HepG2 (cell line): ENCODE measurements around the gene TMEM141. TPM values are rescaled to one million over a fixed set of nuclear protein-coding genes. Genes with fewer than 3 reads are reported as not detected.
A peak's percentile ranks its signal among the peaks of the same experiment; 100 is the strongest.

Source experiments
- FOXC1 ChIP-seq: sonication (generic); formaldehyde crosslinking; IDR thresholded peaks from 2 replicates; pipeline ENCODE4 v1.8.0; 2022; ENCODE audit warnings: mild to moderate bottlenecking, missing genetic modification reagents, borderline replicate concordance
- GFI1 ChIP-seq: sonication (generic); formaldehyde crosslinking; IDR thresholded peaks from 2 replicates; pipeline ENCODE4 v1.5.0; 2020; ENCODE audit warnings: missing genetic modification reagents, mild to moderate bottlenecking, borderline replicate concordance
- HNF4A ChIP-seq: sonication (generic); formaldehyde crosslinking; IDR thresholded peaks from 2 replicates; pipeline ENCODE4 v1.4.0; 2020; ENCODE audit warnings: missing genetic modification reagents
- HNRNPUL1 ChIP-seq: fragments of 200-400 bp; formaldehyde crosslinking; IDR thresholded peaks from 2 replicates; pipeline ENCODE4 v1.6.1; 2017; ENCODE audit warnings: low read depth, mild to moderate bottlenecking, low read length, moderate library complexity
- MAFF ChIP-seq: IDR thresholded peaks from 2 replicates; pipeline ENCODE4 v1.6.1; 2011; ENCODE audit warnings: low read depth, low read length, improper control_type of control experiment
- NFE2L2 ChIP-seq: fragments of 150-350 bp; IDR thresholded peaks from 2 replicates; pipeline ENCODE4 v1.6.1; 2014; ENCODE audit warnings: low read length
- NFIB ChIP-seq: sonication (generic); formaldehyde crosslinking; IDR thresholded peaks from 2 replicates; pipeline ENCODE4 v1.9.0; 2021; ENCODE audit warnings: missing genetic modification reagents, mild to moderate bottlenecking, borderline replicate concordance
- NRL ChIP-seq: sonication (generic); formaldehyde crosslinking; IDR thresholded peaks from 2 replicates; pipeline ENCODE4 v1.5.0; 2020; ENCODE audit warnings: missing genetic modification reagents, mild to moderate bottlenecking, moderate library complexity, borderline replicate concordance
- RBAK ChIP-seq: sonication (generic); formaldehyde crosslinking; IDR thresholded peaks from 2 replicates; pipeline ENCODE4 v1.5.1; 2020; ENCODE audit warnings: mild to moderate bottlenecking, missing genetic modification reagents
- ZC3H13 ChIP-seq: sonication (generic); formaldehyde crosslinking; IDR thresholded peaks from 2 replicates; pipeline ENCODE4 v1.8.1; 2023; ENCODE audit warnings: mild to moderate bottlenecking, missing genetic modification reagents, moderate library complexity
- ZNF329 ChIP-seq: sonication (generic); formaldehyde crosslinking; IDR thresholded peaks from 2 replicates; pipeline ENCODE4 v1.9.0; 2021; ENCODE audit warnings: low read depth, mild to moderate bottlenecking, missing genetic modification reagents
- ZNF337 ChIP-seq: sonication (generic); formaldehyde crosslinking; IDR thresholded peaks from 2 replicates; pipeline ENCODE4 v1.5.1; 2020; ENCODE audit warnings: missing genetic modification reagents, low read depth, mild to moderate bottlenecking, borderline replicate concordance
- ZNF382 ChIP-seq: sonication (generic); formaldehyde crosslinking; IDR thresholded peaks from 2 replicates; pipeline ENCODE4 v1.5.0; 2020; ENCODE audit warnings: missing genetic modification reagents, mild to moderate bottlenecking, borderline replicate concordance
- ZNF572 ChIP-seq: sonication (generic); formaldehyde crosslinking; IDR thresholded peaks from 2 replicates; pipeline ENCODE4 v1.5.1; 2020; ENCODE audit warnings: mild to moderate bottlenecking, missing genetic modification reagents
- ZNF652 ChIP-seq: IDR thresholded peaks from 2 replicates; pipeline ENCODE4 v1.6.1; 2016; ENCODE audit warnings: low read depth, borderline replicate concordance
- ZNF773 ChIP-seq: sonication (generic); formaldehyde crosslinking; IDR thresholded peaks from 2 replicates; pipeline ENCODE4 v1.4.0; 2020; ENCODE audit warnings: missing genetic modification reagents, borderline replicate concordance
- polyA plus RNA-seq, 8 experiments: library from polyadenylated mRNA; depleted of rRNA in 3 of 8; stranded (reverse) in 7 of 8; unstranded in 1 of 8; fragments of >200 nt; fragmentation: Illumina TruSeq in 4 of 8; extraction: Trizol in 4 of 8; gene quantifications; 2 replicates each; pipeline versions ENCODE4 v1.2.1 to v1.2.3, GENCODE V29; 2011 to 2016; ENCODE audit warnings: low read depth in 4 of 8, missing spikeins in 1 of 8, mixed read lengths in 1 of 8; ENCODE audit not compliant: insufficient read depth in 1 of 8
- total RNA-seq, 5 experiments: library from RNA; depleted of rRNA; stranded (reverse); fragments of >200 nt; fragmentation: Illumina TruSeq; extraction: Trizol; gene quantifications; 2 replicates each; pipeline ENCODE4 v1.2.3, GENCODE V29; 2016; ENCODE audit warnings: low read depth in 1 of 5
- TF ChIP-seq, protein P1 (sequence below): sonication (generic); formaldehyde crosslinking; IDR thresholded peaks from 2 replicates; pipeline ENCODE4 v1.5.0; 2020; ENCODE audit warnings: missing genetic modification reagents
- TF ChIP-seq, protein P2 (sequence below): sonication (generic); formaldehyde crosslinking; IDR thresholded peaks from 2 replicates; pipeline ENCODE4 v1.9.0; 2022; ENCODE audit warnings: low read depth, missing genetic modification reagents
- TF ChIP-seq, protein P3 (sequence below): sonication (generic); formaldehyde crosslinking; IDR thresholded peaks from 2 replicates; pipeline ENCODE4 v1.4.0; 2020; ENCODE audit warnings: missing genetic modification reagents
- TF ChIP-seq, protein P4 (sequence below): sonication (generic); formaldehyde crosslinking; IDR thresholded peaks from 2 replicates; pipeline ENCODE4 v1.5.1; 2020; ENCODE audit warnings: mild to moderate bottlenecking, missing genetic modification reagents, borderline replicate concordance

Gene TMEM141
- total and polyA plus RNA-seq, 2 of the 13 experiments (the other 11 are each of a cell fraction or from before 2014, with no cell fraction given): 81.0 to 202 TPM

DNA sequence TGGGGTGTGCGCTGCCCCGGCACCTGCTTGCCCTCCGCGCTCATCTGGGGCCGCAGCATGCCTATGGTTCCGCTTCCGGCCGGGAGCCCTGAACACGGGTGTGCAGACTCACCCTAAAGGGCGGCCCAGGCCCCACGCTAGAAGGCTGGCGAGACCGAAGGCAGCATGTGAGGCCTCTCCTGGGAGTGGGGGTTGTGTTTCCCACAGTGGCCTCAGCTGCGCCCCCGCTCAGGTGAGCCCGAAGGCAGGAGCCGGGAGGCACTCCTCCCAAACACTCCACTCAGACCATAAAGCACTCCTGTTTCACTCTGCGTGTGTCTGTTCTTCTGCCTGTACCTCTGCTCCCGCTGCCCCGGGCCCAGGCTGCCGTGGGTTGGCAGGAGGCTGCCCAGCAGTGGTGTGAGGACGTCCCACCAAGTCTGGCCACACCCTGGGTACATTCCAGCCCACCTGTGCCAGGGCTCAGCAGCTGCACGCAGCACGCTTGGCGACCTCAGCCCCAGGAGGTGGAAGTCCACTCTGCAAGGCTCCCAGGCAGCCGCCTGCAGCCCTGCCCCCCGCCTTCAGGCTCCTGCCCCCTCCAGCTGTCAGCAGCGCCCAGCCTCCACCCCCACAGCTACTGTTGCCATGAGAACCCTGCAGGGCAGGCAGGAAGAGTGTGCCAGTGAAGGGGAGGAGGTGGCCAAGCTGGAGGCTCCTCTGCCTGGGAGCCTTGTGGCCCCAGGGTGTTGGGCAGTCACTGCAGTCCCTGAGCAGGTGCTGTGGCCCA is 49.9 kb downstream of the TMEM141 start (continued):
- TF ChIP-seq, protein P1, sequence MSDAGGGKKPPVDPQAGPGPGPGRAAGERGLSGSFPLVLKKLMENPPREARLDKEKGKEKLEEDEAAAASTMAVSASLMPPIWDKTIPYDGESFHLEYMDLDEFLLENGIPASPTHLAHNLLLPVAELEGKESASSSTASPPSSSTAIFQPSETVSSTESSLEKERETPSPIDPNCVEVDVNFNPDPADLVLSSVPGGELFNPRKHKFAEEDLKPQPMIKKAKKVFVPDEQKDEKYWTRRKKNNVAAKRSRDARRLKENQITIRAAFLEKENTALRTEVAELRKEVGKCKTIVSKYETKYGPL: no peak
- TF ChIP-seq FOXC1 (CRISPR knock-in tag) (no peak), RBAK (no peak), ZNF652 (CRISPR knock-in tag) (no peak), ZNF329 (CRISPR knock-in tag) (no peak), NRL (CRISPR knock-in tag) (peak; percentile 9; the same call in 1 of the 2 replicates), ZNF337 (0 out of 2 replicates have a peak, but pooled peaks have one; percentile 31), ZNF572 (CRISPR knock-in tag) (no peak), HNF4A (CRISPR knock-in tag) (peak; percentile 73), ZNF382 (CRISPR knock-in tag) (no peak), ZC3H13 (CRISPR knock-in tag) (peak; percentile 98), MAFF (no peak), ZNF773 (CRISPR knock-in tag) (no peak), NFIB (CRISPR knock-in tag) (no peak), HNRNPUL1 (no peak), GFI1 (CRISPR knock-in tag) (no peak), NFE2L2 (no peak)
- TF ChIP-seq, protein P2, sequence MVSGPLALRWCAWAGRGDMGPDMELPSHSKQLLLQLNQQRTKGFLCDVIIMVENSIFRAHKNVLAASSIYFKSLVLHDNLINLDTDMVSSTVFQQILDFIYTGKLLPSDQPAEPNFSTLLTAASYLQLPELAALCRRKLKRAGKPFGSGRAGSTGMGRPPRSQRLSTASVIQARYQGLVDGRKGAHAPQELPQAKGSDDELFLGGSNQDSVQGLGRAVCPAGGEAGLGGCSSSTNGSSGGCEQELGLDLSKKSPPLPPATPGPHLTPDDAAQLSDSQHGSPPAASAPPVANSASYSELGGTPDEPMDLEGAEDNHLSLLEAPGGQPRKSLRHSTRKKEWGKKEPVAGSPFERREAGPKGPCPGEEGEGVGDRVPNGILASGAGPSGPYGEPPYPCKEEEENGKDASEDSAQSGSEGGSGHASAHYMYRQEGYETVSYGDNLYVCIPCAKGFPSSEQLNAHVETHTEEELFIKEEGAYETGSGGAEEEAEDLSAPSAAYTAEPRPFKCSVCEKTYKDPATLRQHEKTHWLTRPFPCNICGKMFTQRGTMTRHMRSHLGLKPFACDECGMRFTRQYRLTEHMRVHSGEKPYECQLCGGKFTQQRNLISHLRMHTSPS (CRISPR knock-in tag): peak; percentile 96
- TF ChIP-seq, protein P3, sequence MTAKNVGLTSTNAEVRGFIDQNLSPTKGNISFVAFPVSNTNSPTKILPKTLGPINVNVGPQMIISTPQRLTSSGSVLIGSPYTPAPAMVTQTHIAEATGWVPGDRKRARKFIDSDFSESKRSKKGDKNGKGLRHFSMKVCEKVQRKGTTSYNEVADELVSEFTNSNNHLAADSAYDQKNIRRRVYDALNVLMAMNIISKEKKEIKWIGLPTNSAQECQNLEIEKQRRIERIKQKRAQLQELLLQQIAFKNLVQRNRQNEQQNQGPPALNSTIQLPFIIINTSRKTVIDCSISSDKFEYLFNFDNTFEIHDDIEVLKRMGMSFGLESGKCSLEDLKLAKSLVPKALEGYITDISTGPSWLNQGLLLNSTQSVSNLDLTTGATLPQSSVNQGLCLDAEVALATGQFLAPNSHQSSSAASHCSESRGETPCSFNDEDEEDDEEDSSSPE (CRISPR knock-in tag): no peak
- TF ChIP-seq, protein P4, sequence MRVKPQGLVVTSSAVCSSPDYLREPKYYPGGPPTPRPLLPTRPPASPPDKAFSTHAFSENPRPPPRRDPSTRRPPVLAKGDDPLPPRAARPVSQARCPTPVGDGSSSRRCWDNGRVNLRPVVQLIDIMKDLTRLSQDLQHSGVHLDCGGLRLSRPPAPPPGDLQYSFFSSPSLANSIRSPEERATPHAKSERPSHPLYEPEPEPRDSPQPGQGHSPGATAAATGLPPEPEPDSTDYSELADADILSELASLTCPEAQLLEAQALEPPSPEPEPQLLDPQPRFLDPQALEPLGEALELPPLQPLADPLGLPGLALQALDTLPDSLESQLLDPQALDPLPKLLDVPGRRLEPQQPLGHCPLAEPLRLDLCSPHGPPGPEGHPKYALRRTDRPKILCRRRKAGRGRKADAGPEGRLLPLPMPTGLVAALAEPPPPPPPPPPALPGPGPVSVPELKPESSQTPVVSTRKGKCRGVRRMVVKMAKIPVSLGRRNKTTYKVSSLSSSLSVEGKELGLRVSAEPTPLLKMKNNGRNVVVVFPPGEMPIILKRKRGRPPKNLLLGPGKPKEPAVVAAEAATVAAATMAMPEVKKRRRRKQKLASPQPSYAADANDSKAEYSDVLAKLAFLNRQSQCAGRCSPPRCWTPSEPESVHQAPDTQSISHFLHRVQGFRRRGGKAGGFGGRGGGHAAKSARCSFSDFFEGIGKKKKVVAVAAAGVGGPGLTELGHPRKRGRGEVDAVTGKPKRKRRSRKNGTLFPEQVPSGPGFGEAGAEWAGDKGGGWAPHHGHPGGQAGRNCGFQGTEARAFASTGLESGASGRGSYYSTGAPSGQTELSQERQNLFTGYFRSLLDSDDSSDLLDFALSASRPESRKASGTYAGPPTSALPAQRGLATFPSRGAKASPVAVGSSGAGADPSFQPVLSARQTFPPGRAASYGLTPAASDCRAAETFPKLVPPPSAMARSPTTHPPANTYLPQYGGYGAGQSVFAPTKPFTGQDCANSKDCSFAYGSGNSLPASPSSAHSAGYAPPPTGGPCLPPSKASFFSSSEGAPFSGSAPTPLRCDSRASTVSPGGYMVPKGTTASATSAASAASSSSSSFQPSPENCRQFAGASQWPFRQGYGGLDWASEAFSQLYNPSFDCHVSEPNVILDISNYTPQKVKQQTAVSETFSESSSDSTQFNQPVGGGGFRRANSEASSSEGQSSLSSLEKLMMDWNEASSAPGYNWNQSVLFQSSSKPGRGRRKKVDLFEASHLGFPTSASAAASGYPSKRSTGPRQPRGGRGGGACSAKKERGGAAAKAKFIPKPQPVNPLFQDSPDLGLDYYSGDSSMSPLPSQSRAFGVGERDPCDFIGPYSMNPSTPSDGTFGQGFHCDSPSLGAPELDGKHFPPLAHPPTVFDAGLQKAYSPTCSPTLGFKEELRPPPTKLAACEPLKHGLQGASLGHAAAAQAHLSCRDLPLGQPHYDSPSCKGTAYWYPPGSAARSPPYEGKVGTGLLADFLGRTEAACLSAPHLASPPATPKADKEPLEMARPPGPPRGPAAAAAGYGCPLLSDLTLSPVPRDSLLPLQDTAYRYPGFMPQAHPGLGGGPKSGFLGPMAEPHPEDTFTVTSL (CRISPR knock-in tag): no peak
